Peyer's patch (tissue), 4 donors: Measurements from ENCODE around the gene LONP2.
"Not testable (repeated sequence)": the region's sequence is repeated elsewhere in the genome, so short reads cannot be mapped to it uniquely, and the experiment has no call there.

Experiments used
- POLR2A ChIP-seq, 2 donors: fragments of 450-650 bp; IDR thresholded peaks; one replicate each; pipeline ENCODE4 v1.5.1; 2017; ENCODE audit warnings: antibody characterized with exemption in 2 of 2, mild to moderate bottlenecking in 2 of 2, moderate library complexity in 2 of 2
- TF ChIP-seq, protein P1 (sequence below), 6 experiments: fragments of 450-650 bp in 4 of 6; fragments of 200-600 bp in 2 of 6; sonication (generic) in 1 of 6; IDR thresholded peaks; one replicate each; pipeline ENCODE4 v1.5.1; 2017 to 2019; ENCODE audit warnings: antibody characterized with exemption in 6 of 6, mild to moderate bottlenecking in 3 of 6, moderate library complexity in 1 of 6

DNA sequence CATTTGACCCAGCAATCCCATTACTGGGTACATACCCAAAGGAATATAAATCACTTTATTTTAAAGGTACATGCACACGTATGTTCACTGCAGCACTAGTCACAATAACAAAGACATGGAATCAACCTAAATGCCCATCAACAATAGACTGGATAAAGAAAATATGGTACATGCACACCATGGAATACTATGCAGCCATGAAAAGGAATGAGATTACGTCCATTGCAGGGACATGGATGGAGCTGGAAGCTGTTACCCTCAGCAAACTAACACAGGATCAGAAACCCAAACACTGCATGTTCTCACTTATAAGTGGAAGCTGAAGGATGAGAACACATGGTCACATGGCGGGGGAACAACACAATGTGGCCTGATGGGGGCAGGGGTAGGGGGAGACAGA is 4.0 kb upstream of the LONP2 start:
- TF ChIP-seq, protein P1, sequence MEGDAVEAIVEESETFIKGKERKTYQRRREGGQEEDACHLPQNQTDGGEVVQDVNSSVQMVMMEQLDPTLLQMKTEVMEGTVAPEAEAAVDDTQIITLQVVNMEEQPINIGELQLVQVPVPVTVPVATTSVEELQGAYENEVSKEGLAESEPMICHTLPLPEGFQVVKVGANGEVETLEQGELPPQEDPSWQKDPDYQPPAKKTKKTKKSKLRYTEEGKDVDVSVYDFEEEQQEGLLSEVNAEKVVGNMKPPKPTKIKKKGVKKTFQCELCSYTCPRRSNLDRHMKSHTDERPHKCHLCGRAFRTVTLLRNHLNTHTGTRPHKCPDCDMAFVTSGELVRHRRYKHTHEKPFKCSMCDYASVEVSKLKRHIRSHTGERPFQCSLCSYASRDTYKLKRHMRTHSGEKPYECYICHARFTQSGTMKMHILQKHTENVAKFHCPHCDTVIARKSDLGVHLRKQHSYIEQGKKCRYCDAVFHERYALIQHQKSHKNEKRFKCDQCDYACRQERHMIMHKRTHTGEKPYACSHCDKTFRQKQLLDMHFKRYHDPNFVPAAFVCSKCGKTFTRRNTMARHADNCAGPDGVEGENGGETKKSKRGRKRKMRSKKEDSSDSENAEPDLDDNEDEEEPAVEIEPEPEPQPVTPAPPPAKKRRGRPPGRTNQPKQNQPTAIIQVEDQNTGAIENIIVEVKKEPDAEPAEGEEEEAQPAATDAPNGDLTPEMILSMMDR (IDR thresholded peaks at IDR 0.05), result not testable (repeated sequence)
- TF ChIP-seq POLR2A (IDR thresholded peaks at IDR 0.05), result not testable (repeated sequence)
